HCT116 (cell line): ENCODE results near the gene MAOB.

ENCODE experiments used
- FOSL1 ChIP-seq: IDR thresholded peaks from 2 replicates; pipeline ENCODE4 v1.6.1; 2012; ENCODE audit warnings: low read depth
- POLR2A ChIP-seq: IDR thresholded peaks from 2 replicates; pipeline ENCODE4 v1.7.0; 2011; ENCODE audit warnings: borderline replicate concordance; ENCODE audit not compliant: insufficient read depth, insufficient read length; ENCODE audit errors: extremely low read depth
- POLR2AphosphoS5 ChIP-seq: IDR thresholded peaks from 2 replicates; pipeline ENCODE4 v1.6.1; 2011; ENCODE audit warnings: mild to moderate bottlenecking, low read depth, low read length, moderate library complexity
- RAD21 ChIP-seq: IDR thresholded peaks from 2 replicates; pipeline ENCODE4 v1.6.1; 2012; ENCODE audit warnings: low read depth, mild to moderate bottlenecking
- SIN3A ChIP-seq: IDR thresholded peaks from 2 replicates; pipeline ENCODE4 v1.6.1; 2012; ENCODE audit warnings: low read depth
- TCF7L2 ChIP-seq: IDR thresholded peaks from 2 replicates; pipeline ENCODE4 v1.7.0; 2011; ENCODE audit warnings: borderline replicate concordance, inconsistent platforms; ENCODE audit not compliant: insufficient read depth, insufficient read length; ENCODE audit errors: extremely low read depth
- YY1 ChIP-seq: IDR thresholded peaks from 2 replicates; pipeline ENCODE4 v1.6.1; 2011; ENCODE audit warnings: low read length, low read depth, moderate library complexity, mild to moderate bottlenecking; ENCODE audit not compliant: insufficient replicate concordance; ENCODE audit errors: extremely low read depth
- TF ChIP-seq, protein P1 (sequence below), 3 experiments: fragments of 200-600 bp in 1 of 3; sonication (generic) in 1 of 3; IDR thresholded peaks in 2 of 3; conservative IDR thresholded peaks in 1 of 3; 2 replicates each; pipeline ENCODE4 v1.5.1; 2012 to 2017; ENCODE audit warnings: low read depth in 2 of 3, low read length in 2 of 3, antibody characterized with exemption in 1 of 3, borderline replicate concordance in 1 of 3, control low read depth in 1 of 3, mild to moderate bottlenecking in 1 of 3, mixed read lengths in 1 of 3, mixed run types in 1 of 3, moderate library complexity in 1 of 3; ENCODE audit not compliant: insufficient read depth in 1 of 3
- TF ChIP-seq, protein P2 (sequence below): IDR thresholded peaks from 2 replicates; pipeline ENCODE4 v1.6.1; 2012; ENCODE audit warnings: low read depth

DNA sequence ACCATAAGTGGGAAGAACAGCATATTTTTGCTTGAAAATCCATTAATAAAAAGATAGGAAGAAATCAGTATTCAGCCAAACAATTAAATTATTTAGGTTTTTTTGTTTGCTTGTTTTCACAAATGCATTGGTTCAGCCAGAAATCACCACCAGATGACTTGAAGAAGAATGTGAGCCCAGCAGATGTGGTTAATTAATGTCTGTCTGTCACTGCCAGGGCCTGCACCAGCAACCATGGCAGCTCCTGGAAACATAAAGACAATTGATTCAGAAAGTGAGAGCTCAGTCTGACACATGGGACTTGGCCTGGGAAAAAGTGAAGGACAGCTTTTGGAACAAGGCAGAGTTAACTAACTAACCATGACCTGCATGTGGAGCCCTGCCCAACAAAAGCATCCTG lies 74.0 kb downstream of the MAOB start:
- TF ChIP-seq, protein P1, sequence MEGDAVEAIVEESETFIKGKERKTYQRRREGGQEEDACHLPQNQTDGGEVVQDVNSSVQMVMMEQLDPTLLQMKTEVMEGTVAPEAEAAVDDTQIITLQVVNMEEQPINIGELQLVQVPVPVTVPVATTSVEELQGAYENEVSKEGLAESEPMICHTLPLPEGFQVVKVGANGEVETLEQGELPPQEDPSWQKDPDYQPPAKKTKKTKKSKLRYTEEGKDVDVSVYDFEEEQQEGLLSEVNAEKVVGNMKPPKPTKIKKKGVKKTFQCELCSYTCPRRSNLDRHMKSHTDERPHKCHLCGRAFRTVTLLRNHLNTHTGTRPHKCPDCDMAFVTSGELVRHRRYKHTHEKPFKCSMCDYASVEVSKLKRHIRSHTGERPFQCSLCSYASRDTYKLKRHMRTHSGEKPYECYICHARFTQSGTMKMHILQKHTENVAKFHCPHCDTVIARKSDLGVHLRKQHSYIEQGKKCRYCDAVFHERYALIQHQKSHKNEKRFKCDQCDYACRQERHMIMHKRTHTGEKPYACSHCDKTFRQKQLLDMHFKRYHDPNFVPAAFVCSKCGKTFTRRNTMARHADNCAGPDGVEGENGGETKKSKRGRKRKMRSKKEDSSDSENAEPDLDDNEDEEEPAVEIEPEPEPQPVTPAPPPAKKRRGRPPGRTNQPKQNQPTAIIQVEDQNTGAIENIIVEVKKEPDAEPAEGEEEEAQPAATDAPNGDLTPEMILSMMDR (IDR thresholded peaks at IDR 0.05 in 2 of 3, conservative IDR thresholded peaks at IDR 0.05 in 1 of 3; ENCODE audit: borderline replicate concordance in 1 of 3, insufficient read depth in 1 of 3, low read depth in 2 of 3, low read length in 2 of 3), result no peak
- TF ChIP-seq YY1 (no peak), TCF7L2 (no peak), RAD21 (no peak), POLR2AphosphoS5 (no peak), FOSL1 (no peak), SIN3A (no peak), POLR2A (no peak)
- TF ChIP-seq, protein P2, sequence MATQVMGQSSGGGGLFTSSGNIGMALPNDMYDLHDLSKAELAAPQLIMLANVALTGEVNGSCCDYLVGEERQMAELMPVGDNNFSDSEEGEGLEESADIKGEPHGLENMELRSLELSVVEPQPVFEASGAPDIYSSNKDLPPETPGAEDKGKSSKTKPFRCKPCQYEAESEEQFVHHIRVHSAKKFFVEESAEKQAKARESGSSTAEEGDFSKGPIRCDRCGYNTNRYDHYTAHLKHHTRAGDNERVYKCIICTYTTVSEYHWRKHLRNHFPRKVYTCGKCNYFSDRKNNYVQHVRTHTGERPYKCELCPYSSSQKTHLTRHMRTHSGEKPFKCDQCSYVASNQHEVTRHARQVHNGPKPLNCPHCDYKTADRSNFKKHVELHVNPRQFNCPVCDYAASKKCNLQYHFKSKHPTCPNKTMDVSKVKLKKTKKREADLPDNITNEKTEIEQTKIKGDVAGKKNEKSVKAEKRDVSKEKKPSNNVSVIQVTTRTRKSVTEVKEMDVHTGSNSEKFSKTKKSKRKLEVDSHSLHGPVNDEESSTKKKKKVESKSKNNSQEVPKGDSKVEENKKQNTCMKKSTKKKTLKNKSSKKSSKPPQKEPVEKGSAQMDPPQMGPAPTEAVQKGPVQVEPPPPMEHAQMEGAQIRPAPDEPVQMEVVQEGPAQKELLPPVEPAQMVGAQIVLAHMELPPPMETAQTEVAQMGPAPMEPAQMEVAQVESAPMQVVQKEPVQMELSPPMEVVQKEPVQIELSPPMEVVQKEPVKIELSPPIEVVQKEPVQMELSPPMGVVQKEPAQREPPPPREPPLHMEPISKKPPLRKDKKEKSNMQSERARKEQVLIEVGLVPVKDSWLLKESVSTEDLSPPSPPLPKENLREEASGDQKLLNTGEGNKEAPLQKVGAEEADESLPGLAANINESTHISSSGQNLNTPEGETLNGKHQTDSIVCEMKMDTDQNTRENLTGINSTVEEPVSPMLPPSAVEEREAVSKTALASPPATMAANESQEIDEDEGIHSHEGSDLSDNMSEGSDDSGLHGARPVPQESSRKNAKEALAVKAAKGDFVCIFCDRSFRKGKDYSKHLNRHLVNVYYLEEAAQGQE, result no peak
